HG03175 (cell line): Measurements from ENCODE around the gene CTBP2.
"Not testable (repeated sequence)": the region's sequence is repeated elsewhere in the genome, so short reads cannot be mapped to it uniquely, and the experiment has no call there.

Experiments used
- ATAC-seq: cut with Tn5 transposase; IDR thresholded peaks from one replicate; pipeline ENCODE4 v1.9.1; 2021; ENCODE audit warnings: mild to moderate bottlenecking, moderate library complexity; ENCODE audit not compliant: unreplicated experiment

Gene CTBP2

GRCh38 chr10:124999433-125000365 lies 160.7 kb downstream of the CTBP2 start:
- ATAC-seq = no peak

GRCh38 chr10:124998624-124999291 lies 161.6 kb downstream of the CTBP2 start:
- no peak for ATAC-seq

GRCh38 chr10:124997771-124998623 lies 162.4 kb downstream of the CTBP2 start:
- ATAC-seq = no peak

GRCh38 chr10:124997306-124997705 lies 163.1 kb downstream of the CTBP2 start:
- no peak for ATAC-seq

DNA sequence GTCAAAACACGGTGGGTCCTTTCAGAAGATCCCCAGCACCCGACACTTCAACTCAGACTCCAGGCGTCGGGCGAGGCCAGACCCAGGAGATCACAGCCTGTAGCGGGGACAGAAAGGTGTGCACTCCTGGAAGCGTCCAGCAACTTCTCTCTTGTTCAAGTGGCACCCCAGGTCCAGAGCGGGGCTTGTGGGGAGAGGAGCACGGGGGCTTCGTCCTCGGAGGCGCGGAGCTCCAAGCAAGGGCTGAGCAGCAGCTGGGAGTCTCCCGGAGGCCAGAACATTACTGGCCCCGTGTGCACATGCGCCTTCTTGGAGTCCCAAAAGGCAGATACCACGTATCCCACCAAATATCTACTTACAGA lies 163.5 kb downstream of the CTBP2 start:
- ATAC-seq = no peak

- ATAC-seq = no peak
Measured at GRCh38 chr10:124996127-124996853, 164.1 kb downstream of the CTBP2 start.

GRCh38 chr10:124995605-124996004 lies 164.8 kb downstream of the CTBP2 start:
- ATAC-seq = no peak

DNA sequence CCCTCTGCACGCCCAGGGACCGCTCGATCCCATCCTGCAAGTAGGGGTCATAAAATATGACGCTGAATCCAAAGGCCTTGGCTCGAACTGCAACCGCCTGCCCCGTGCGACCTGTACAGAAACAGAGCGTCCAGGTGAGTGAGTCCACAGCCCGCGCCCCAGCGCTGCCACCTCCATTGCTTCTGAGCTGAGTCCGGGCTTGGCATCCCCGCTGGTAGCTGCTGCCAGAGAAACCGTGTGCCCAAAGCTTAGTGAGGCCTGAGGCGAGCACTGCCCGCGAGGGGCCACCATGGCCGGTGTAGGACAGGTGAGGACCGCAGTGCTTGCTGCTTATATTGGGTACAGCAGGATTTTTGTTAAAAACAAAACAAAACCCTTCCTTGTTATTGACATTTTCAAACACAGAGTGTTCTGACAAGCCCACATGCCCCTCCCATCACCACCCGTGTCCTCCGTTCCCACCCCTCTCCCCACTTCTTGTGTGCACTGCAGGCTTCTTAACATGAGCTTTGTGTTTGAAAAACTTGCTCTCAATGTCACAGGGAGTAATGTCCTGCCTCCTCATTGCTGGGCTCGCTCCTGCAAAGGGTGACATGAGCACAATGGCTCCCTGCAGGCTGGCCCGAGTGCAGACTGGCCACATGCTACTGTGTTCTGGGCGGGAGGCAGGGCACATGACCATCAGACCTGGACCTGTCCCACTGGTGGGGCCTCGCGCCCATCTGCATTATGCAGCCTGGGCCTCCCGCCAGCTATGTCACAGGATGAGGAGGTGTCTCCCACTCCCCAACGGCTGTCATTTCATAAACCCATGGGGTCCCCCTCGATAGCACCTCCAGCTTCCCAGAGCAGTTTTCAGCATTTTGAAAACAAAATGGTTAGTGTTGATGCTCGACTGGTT lies 165.5 kb downstream of the CTBP2 start:
- no peak for ATAC-seq

GRCh38 chr10:124993736-124994451 lies 166.5 kb downstream of the CTBP2 start:
- ATAC-seq = no peak

GRCh38 chr10:124993345-124993708 lies 167.0 kb downstream of the CTBP2 start:
- ATAC-seq = no peak

DNA sequence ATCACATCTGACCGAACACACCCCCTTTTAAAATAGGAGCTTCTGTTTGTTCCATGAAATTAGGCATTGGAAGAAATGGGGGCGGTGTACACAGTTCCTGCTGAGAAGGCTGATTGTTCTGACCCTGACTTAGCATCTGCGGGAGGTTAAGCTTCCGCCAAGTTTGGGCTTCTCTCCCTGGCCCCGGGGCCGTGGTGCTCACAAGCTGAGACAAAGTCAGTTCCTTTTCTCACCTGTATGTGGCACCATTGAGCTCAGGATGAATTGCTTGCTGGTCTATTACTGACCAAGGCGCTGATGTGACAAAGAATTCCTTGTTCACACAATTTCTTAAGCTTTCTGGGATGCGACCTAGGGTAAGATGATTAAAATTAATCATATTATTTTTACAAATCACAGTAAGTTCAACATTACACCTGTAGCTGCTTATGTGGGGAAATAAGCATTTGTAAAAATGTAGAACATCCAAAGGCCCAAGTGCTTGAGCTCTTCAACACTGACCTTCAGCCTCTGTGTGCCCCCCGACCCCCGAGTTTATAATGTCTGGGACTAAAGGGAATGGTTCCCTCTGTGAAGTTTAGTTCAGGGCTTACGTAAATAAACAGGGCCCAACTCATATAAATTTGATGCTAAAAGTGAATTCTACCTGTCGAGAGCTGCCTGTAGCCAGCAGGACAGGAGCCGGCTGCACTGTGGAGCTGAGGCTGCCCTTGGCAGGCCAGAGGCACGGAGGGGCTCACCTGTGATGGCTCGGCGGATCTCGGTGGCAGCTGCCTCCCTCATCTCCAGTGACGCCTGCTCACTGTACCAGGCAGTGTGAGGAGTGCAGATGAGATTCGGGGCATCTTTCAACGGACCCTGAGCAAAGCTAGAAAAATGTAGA lies 167.7 kb downstream of the CTBP2 start:
- peak; percentile 72 for ATAC-seq

DNA sequence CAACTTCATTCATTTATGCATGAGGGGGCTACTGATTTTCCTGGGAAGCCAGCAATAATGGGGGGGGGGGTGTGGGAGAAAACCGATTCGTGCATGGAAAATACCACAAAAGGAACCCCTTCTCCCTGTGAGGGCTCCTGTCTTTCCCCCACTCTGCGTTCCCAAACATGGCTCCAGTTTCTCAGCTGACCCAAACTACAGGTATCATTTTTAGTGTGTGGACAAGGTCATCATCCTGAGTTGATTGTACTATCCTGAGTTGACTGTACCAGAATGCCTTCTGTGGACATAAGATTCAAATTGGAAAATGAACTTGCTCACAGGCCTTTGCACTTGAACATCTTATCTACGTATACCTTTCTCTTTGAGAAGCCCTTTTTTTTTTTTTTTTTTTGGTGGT lies 168.5 kb downstream of the CTBP2 start:
- ATAC-seq = no peak

DNA sequence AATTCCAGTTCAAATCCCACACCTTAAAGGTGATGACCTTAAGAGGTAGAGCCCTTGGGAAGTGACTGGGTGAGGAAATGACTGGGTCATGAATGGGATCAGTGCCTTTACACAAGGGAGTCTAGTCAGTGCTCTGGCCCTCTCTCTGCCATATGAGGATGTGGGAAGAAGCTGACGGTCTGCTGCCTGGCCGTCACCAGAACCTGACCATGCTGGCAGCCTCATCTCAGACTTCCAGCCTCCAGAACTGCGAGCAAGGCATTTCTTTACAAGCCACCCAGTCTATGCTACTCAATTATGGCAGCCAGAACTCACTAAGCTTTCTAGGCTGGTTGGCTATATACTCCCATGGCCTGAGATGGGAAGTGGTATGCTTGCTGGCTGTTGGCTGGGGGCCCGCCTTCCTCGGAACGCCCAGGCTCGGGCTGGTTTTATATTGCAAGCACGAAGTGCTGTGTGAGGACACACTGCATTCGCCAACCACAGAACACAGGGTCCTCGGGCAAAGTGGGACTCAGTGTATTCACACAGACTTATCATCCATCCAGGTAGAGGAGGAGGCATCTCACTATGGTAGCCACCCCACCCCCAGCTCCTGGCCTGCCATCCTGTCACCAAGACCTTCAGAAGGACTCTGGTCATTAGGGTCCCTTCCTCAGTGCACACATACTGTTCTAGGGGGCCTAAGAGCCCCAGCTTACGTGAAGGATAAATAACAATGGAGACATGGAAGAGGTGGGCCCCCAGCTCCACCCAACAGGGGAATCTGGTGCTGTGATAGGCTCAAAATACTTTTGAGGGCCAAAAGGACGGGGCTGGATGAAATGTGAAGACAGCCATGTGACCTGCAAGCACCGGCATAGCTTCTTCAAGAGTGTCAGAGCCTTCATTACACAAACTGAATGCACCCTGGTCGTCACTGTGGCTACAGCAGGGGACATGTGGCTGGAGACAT lies 169.4 kb downstream of the CTBP2 start:
- ATAC-seq = no peak

DNA sequence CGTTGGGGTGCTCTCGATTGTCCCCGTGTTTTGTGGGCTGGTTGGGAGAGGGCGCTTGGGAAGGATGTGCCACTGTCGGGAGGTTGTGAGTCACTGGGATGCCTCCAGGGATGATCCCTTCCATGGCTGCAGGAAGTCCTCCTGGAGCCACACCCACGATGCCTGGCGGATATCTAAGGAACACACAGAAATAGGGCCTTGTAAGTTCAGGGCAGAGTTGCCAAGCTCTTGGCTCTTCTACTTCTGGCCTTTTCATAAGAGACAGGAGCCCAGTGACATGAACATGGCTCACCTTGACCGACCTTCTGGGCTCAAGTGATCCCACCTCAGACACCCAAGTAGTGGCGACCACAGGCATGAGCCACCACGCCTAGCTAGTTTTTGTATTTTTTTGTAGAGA lies 170.8 kb downstream of the CTBP2 start:
- no peak for ATAC-seq

GRCh38 chr10:124988753-124989152 lies 171.6 kb downstream of the CTBP2 start:
- ATAC-seq = not testable (repeated sequence)

GRCh38 chr10:124987788-124988187 lies 172.6 kb downstream of the CTBP2 start:
- ATAC-seq = no peak

DNA sequence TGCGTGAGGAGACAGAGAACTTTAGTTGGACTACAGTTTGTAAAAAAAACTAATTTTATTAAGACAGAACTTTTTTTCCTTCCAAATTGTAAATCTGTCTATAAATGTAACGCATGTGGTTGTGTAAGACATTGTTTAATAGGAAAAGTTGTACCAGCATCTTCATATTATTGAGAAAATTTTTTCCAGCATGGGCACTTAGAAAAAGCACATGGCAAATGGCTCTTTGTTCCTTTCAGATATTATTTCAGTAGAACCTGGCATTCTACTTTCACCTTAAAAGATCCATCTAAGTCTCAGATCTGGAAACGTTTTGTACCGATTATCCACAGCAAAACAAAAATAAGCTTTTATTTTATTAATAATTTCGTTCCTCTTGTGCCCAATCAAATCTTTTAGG lies 175.2 kb downstream of the CTBP2 start:
- ATAC-seq = no peak
